A549 (cell line): ENCODE results near the gene TNMD. TPM values are rescaled to one million over a fixed set of nuclear protein-coding genes. Genes with fewer than 3 reads are reported as not detected.
"Not testable (repeated sequence)": the region's sequence is repeated elsewhere in the genome, so short reads cannot be mapped to it uniquely, and the experiment has no call there.

Experiments
- ATAC-seq, 2 experiments: fragments of 200-7000 bp in 1 of 2; fragments of >200 bp in 1 of 2; cut with Nextera tagmentation in 1 of 2; cut with Tn5 transposase in 1 of 2; 3 replicates each; pipeline versions ENCODE4 v1.8.0 to v1.9.1; 2018 to 2020; ENCODE audit warnings: mild to moderate bottlenecking in 1 of 2, moderate library complexity in 1 of 2
- CTCF ChIA-PET: fragments of 300-600 bp; sonication (Branson Sonifier 250); formaldehyde crosslinking; extraction: SDS; loops from one replicate; lab custom pipeline; 2021; ENCODE audit warnings: antibody characterized with exemption, inconsistent platforms; lab: Yijun Ruan, JAX
- POLR2A ChIA-PET: fragments of 350-600 bp; formaldehyde crosslinking; extraction: SDS; loops from one replicate; lab custom pipeline; 2021; ENCODE audit warnings: antibody characterized with exemption, inconsistent platforms; lab: Yijun Ruan, JAX
- DNase-seq, 2 experiments: peaks; one replicate each; pipeline versions ENCODE4 v3.0.0 to v3.0.0-alpha.2; 2011 to 2016; ENCODE audit warnings: low read depth in 1 of 2, low spot score in 1 of 2
- FAIRE-seq: peaks from 2 replicates; lab custom pipeline; 2011; peaks lifted over from hg19 to GRCh38; lab: Jason Lieb, UNC
- H3K27ac ChIP-seq, 2 experiments: fragments of >200 bp; sonication (Bioruptor Twin); formaldehyde crosslinking; 3 replicates each; pipeline ENCODE4 v1.5.1; 2016 to 2017
- H3K4me1 ChIP-seq: fragments of >200 bp; sonication (Bioruptor Twin); formaldehyde crosslinking; 3 replicates; pipeline ENCODE4 v1.6.1; 2016
- H3K4me2 ChIP-seq: fragments of >200 bp; sonication (Bioruptor Twin); formaldehyde crosslinking; 3 replicates; pipeline ENCODE4 v1.6.1; 2016
- H3K4me3 ChIP-seq: fragments of >200 bp; sonication (Bioruptor Twin); formaldehyde crosslinking; 3 replicates; pipeline ENCODE4 v1.5.1; 2016
- H3K9me3 ChIP-seq: fragments of >200 bp; sonication (Bioruptor Twin); formaldehyde crosslinking; 3 replicates; pipeline ENCODE4 v1.6.1; 2016
- ATOH8 ChIP-seq: fragments of 250-450 bp; sonication (Bioruptor Pico); IDR thresholded peaks from 2 replicates; pipeline ENCODE4 v1.5.0; 2020; ENCODE audit warnings: low read depth, mild to moderate bottlenecking, moderate library complexity
- CHD2 ChIP-seq: fragments of 150-350 bp; IDR thresholded peaks from 2 replicates; pipeline ENCODE4 v1.6.1; 2014; ENCODE audit warnings: low read length; ENCODE audit not compliant: partially characterized antibody
- EHF ChIP-seq: fragments of 250-450 bp; sonication (Bioruptor Pico); IDR thresholded peaks from 2 replicates; pipeline ENCODE4 v1.5.0; 2020; ENCODE audit warnings: mild to moderate bottlenecking
- FOSL2 ChIP-seq, 2 experiments: fragments of 450-650 bp in 1 of 2; fragments of >200 bp in 1 of 2; sonication (Bioruptor Twin) in 1 of 2; formaldehyde crosslinking; IDR thresholded peaks; 2 replicates each; pipeline versions ENCODE4 v1.5.0 to v1.6.1; 2016 to 2020; ENCODE audit warnings: mild to moderate bottlenecking in 1 of 2, moderate library complexity in 1 of 2
- HEYL ChIP-seq: fragments of 250-450 bp; sonication (Bioruptor Pico); IDR thresholded peaks from 2 replicates; pipeline ENCODE4 v1.8.0; 2021; ENCODE audit warnings: mild to moderate bottlenecking, moderate library complexity
- HMGXB4 ChIP-seq: fragments of 250-450 bp; sonication (Bioruptor Pico); IDR thresholded peaks from 2 replicates; pipeline ENCODE4 v1.5.0; 2021; ENCODE audit warnings: mild to moderate bottlenecking, moderate library complexity, borderline replicate concordance
- HOXA7 ChIP-seq: fragments of 250-450 bp; sonication (Bioruptor Pico); IDR thresholded peaks from 2 replicates; pipeline ENCODE4 v1.5.0; 2020; ENCODE audit warnings: mild to moderate bottlenecking, moderate library complexity
- JUNB ChIP-seq: fragments of >200 bp; sonication (Bioruptor Twin); formaldehyde crosslinking; IDR thresholded peaks from 2 replicates; pipeline ENCODE4 v1.6.1; 2016
- MYC ChIP-seq: IDR thresholded peaks from 2 replicates; pipeline ENCODE4 v1.6.1; 2012; ENCODE audit warnings: mild to moderate bottlenecking, inconsistent platforms, low read length, improper control_type of control experiment, borderline replicate concordance
- NPAS2 ChIP-seq: fragments of 250-450 bp; sonication (Bioruptor Pico); IDR thresholded peaks from 2 replicates; pipeline ENCODE4 v1.8.0; 2022; ENCODE audit warnings: mild to moderate bottlenecking, moderate library complexity, borderline replicate concordance
- PBX3 ChIP-seq: IDR thresholded peaks from 2 replicates; pipeline ENCODE4 v1.6.1; 2012
- PHF8 ChIP-seq: fragments of 200-600 bp; sonication (generic); IDR thresholded peaks from 2 replicates; pipeline ENCODE4 v1.6.1; 2016; ENCODE audit warnings: low read depth, mild to moderate bottlenecking, antibody characterized with exemption, moderate library complexity, borderline replicate concordance
- RAD21 ChIP-seq, 2 experiments: fragments of >200 bp in 1 of 2; sonication (Bioruptor Twin) in 1 of 2; formaldehyde crosslinking in 1 of 2; IDR thresholded peaks in 1 of 2; conservative IDR thresholded peaks in 1 of 2; 2 replicates in 1 of 2; 3 replicates in 1 of 2; pipeline ENCODE4 v1.6.1; 2012 to 2018; ENCODE audit warnings: inconsistent platforms in 1 of 2
- REST ChIP-seq: fragments of 200-600 bp; sonication (generic); IDR thresholded peaks from 2 replicates; pipeline ENCODE4 v1.6.1; 2016; ENCODE audit warnings: antibody characterized with exemption, mild to moderate bottlenecking, moderate library complexity
- RFX5 ChIP-seq: fragments of 450-650 bp; IDR thresholded peaks from 2 replicates; pipeline ENCODE4 v1.7.1; 2014; ENCODE audit warnings: antibody characterized with exemption, mild to moderate bottlenecking, moderate library complexity
- SMC3 ChIP-seq: fragments of >200 bp; sonication (Bioruptor Twin); formaldehyde crosslinking; IDR thresholded peaks from 3 replicates; pipeline ENCODE4 v1.6.1; 2018; ENCODE audit warnings: inconsistent platforms
- USF2 ChIP-seq: fragments of 450-650 bp; IDR thresholded peaks from 2 replicates; pipeline ENCODE4 v1.6.1; 2014; ENCODE audit warnings: antibody characterized with exemption
- ZC3H11A ChIP-seq: fragments of 450-650 bp; IDR thresholded peaks from 2 replicates; pipeline ENCODE4 v1.6.1; 2014; ENCODE audit warnings: antibody characterized with exemption, mild to moderate bottlenecking
- ZFP36 ChIP-seq: fragments of 450-650 bp; IDR thresholded peaks from 2 replicates; pipeline ENCODE4 v1.6.1; 2014; ENCODE audit warnings: borderline replicate concordance; ENCODE audit not compliant: partially characterized antibody
- ZSCAN20 ChIP-seq: fragments of 250-450 bp; sonication (Bioruptor Pico); IDR thresholded peaks from 2 replicates; pipeline ENCODE4 v1.8.0; 2022; ENCODE audit warnings: mild to moderate bottlenecking, moderate library complexity
- WGBS: methylation state at CpG from one replicate; pipeline ENCODE4 v1.1.6; 2017; ENCODE audit errors: missing lambda C conversion rate; 5-methylcytosine and 5-hydroxymethylcytosine counted together
- polyA minus RNA-seq: library from RNA; depleted of rRNA, polyadenylated mRNA; stranded (reverse); fragments of >200 nt; gene quantifications from 2 replicates; pipeline ENCODE4 v1.2.3, GENCODE V29; 2011; rRNA and poly(A)+ RNA removed
- polyA plus RNA-seq, 4 experiments: library from polyadenylated mRNA; depleted of rRNA in 3 of 4; stranded (reverse); fragments of >200 nt; fragmentation: RNase III in 1 of 4; extraction: RNeasy Plus Mini Kit Qiagen cat#74134 plus additional on column Dnase treatment in 1 of 4; gene quantifications; 2 replicates in 3 of 4; 3 replicates in 1 of 4; pipeline ENCODE4 v1.2.3, GENCODE V29; 2011 to 2017

The TNMD gene
- polyA plus RNA-seq (2011; rRNA removed) (not detected in 2 replicates), polyA plus RNA-seq (2017; fragmentation: RNase III; extraction: RNeasy Plus Mini Kit Qiagen cat#74134 plus additional on column Dnase treatment) (not detected in 3 replicates), polyA minus RNA-seq (not detected in 2 replicates)
- not detected in 2 replicates for polyA plus RNA-seq (2012; cell fraction: cytosol; rRNA removed)
- not detected in 2 replicates for polyA plus RNA-seq (2012; cell fraction: nucleus; rRNA removed)

- no peak within 1 kb of the TSS for H3K4me2 ChIP-seq
- TF ChIP-seq ZC3H11A, result no peak
- TF ChIP-seq PBX3, result no peak
- no peak for TF ChIP-seq RAD21 (conservative IDR thresholded peaks at IDR 0.05 in 1 of 2, IDR thresholded peaks at IDR 0.05 in 1 of 2)
- no peak for TF ChIP-seq NPAS2 (CRISPR knock-in tag)
- TF ChIP-seq MYC, result no peak
- TF ChIP-seq ATOH8 (CRISPR knock-in tag), result no peak
- no peak for TF ChIP-seq USF2
- TF ChIP-seq CHD2, result no peak
- no peak for TF ChIP-seq JUNB
- TF ChIP-seq ZFP36, result no peak
- no peak for TF ChIP-seq HEYL
- TF ChIP-seq PHF8, result no peak
- POLR2A ChIA-PET, result no interaction called here
- no peaks in the 10 kb centered on the region for H3K9me3 ChIP-seq
- CTCF ChIA-PET, result no interaction called here
- WGBS, result 0% methylated on average over 2 of the region's 2 CpGs
- H3K4me3 ChIP-seq, result no peak within 1 kb of the TSS
- no peak for ATAC-seq
- FAIRE-seq, result no peak
- no peak for DNase-seq
- no peak within 1 kb of the TSS for H3K27ac ChIP-seq
- H3K4me1 ChIP-seq, result no peaks in the 10 kb centered on the region
Observed at GRCh38 chrX:100584611-100585010, at the start of gene TNMD. TNMD (plus strand) TSS chrX:100584936; CDS start chrX:100585019, 83 bp downstream.

- H3K4me2 ChIP-seq, H3K4me1 ChIP-seq, POLR2A ChIA-PET, H3K4me3 ChIP-seq, H3K9me3 ChIP-seq, ATAC-seq, FAIRE-seq, H3K27ac ChIP-seq: not testable (repeated sequence)
- peak in 1 of 2 experiments; percentile 1 for DNase-seq
- 36% methylated on average over 7 of the region's 7 CpGs for WGBS
- CTCF ChIA-PET, result interaction anchor here (1.4 kb wide), 1 partner anchor 203 kb away, joined by 3 read pairs; no protein-coding TSS in a partner anchor
- TF ChIP-seq RAD21 (conservative IDR thresholded peaks at IDR 0.05 in 1 of 2, IDR thresholded peaks at IDR 0.05 in 1 of 2), result 0 out of 5 replicates have a peak, but pooled peaks of 1 of the 2 experiments have one; percentile 15
Observed at GRCh38 chrX:100565534-100565933, 19.2 kb upstream of the TNMD start.

GRCh38 chrX:100586747-100587146 lies 2.0 kb downstream of the TNMD start:
- ChIA-PET POLR2A (no interaction called here), CTCF (interaction anchor here (1.6 kb wide), 1 partner anchor 50 kb away, joined by 4 read pairs; the partner anchor contains the start of gene TSPAN6)
- H3K4me3 ChIP-seq, result no peak overlapping the region
- no peaks in the 10 kb centered on the region for H3K9me3 ChIP-seq
- no peaks in the 10 kb centered on the region for H3K4me1 ChIP-seq
- DNase-seq (no peak), ATAC-seq (no peak), FAIRE-seq (peak; percentile 7)
- no peak overlapping the region for H3K4me2 ChIP-seq
- H3K27ac ChIP-seq, result no peak overlapping the region
- WGBS, result 50% methylated on average over 2 of the region's 2 CpGs
- no peak for TF ChIP-seq RFX5
- no peak for TF ChIP-seq FOSL2 (IDR thresholded peaks at IDR 0.05)
- no peak for TF ChIP-seq FOSL2 (CRISPR knock-in tag; IDR thresholded peaks at IDR 0.05)
- TF ChIP-seq, all 56 proteins: peak for 0

GRCh38 chrX:100587861-100588260 lies 3.1 kb downstream of the TNMD start:
- POLR2A ChIA-PET, result no interaction called here
- no peak for FAIRE-seq
- WGBS, result 7% methylated on average over 2 of the region's 2 CpGs
- Histone ChIP-seq H3K4me1 (no peaks in the 10 kb centered on the region), H3K27ac (no peak overlapping the region), H3K9me3 (no peaks in the 10 kb centered on the region), H3K4me3 (no peak overlapping the region), H3K4me2 (no peak overlapping the region)
- CTCF ChIA-PET, result interaction anchor here (1.4 to 1.6 kb wide), 2 partner anchors 12 to 49 kb away, joined by 3 to 4 read pairs; partner anchors contain the start of gene TSPAN6
- DNase-seq, result no peak
- no peak for ATAC-seq
- no peak for TF ChIP-seq EHF (CRISPR knock-in tag)
- no peak for TF ChIP-seq SMC3
- TF ChIP-seq HMGXB4, result no peak
- no peak for TF ChIP-seq HOXA7 (CRISPR knock-in tag)
- TF ChIP-seq ZSCAN20, result no peak
- no peak for TF ChIP-seq REST
